Activated T-helper 1 cell treated with anti-CD3 and anti-CD28 coated beads, Interleukin-12 subunit alpha, Interleukin-12 subunit beta, Interleukin-2, Interleukin-4 antibody, amounts not matched to agents 30 ng/mL and 10 ng/mL and 1 ng/mL, durations not matched to agents 14 hours and 24 hours and 36 hours (primary cell): ENCODE measurements around the gene TRAF1. TPM values are rescaled to one million over a fixed set of nuclear protein-coding genes. Genes with fewer than 3 reads are reported as not detected.

Experiments
- DNase-seq: peaks from one replicate; pipeline ENCODE4 v3.0.0; 2021; ENCODE audit warnings: low spot score
- H3K27ac Mint-ChIP-seq: one replicate; pipeline ENCODE4 v1.8.0; 2021; ENCODE audit warnings: mild to moderate bottlenecking, mixed read lengths
- H3K27me3 Mint-ChIP-seq: one replicate; pipeline ENCODE4 v1.8.0; 2022; ENCODE audit warnings: mild to moderate bottlenecking, moderate library complexity, mixed read lengths; ENCODE audit not compliant: insufficient read depth
- H3K36me3 Mint-ChIP-seq: one replicate; pipeline ENCODE4 v1.8.0; 2021; ENCODE audit warnings: low read depth, mixed read lengths
- H3K4me1 Mint-ChIP-seq: one replicate; pipeline ENCODE4 v1.8.0; 2021; ENCODE audit warnings: low read depth, mixed read lengths
- H3K4me3 Mint-ChIP-seq: one replicate; pipeline ENCODE4 v1.8.0; 2021; ENCODE audit warnings: mild to moderate bottlenecking, moderate library complexity, mixed read lengths
- H3K9me3 Mint-ChIP-seq: one replicate; pipeline ENCODE4 v1.8.0; 2021; ENCODE audit warnings: mixed read lengths
- intact Hi-C: fragments of 100-400 bp; cut with micrococcal nuclease; formaldehyde crosslinking; loops from one replicate; pipeline ENCODE4 v1.15.1; 2024
- total RNA-seq: library from RNA; stranded (reverse); gene quantifications from 2 replicates; pipeline ENCODE4 v1.2.3, GENCODE V29; 2022

TRAF1 gene
- total RNA-seq, 1 donor from 2014 or later: 136 TPM

DNA sequence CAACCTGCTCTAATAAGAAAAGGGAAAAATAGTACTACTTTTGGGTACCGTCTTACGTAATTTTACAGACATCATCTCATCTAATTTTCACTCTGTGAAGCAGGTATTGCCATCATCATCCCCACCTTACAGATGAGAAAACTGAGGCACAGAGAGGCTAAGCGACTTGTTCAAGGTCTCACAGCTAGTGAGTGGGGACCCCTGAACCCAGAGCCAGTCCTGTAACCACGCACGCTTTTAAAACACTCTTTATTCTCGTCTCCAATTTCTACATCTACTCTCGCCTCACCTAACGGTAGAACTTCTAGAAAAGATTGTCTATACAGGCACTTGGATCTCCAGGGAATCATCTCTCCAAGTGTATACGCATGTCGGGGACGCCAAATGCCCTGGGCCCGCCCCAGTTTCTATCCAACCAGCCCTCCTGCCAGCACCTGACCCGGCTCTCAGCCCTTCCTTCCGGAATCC lies 1.5 kb upstream of the TRAF1 start:
- DNase-seq: no peak
- Mint-ChIP-seq H3K27me3 (no peaks in the 10 kb centered on the region), H3K4me3 (peak overlapping the region; percentile 89), H3K27ac (peak overlapping the region; percentile 96), H3K9me3 (peaks cover 3% of the 10 kb centered on the region), H3K4me1 (peaks cover 87% of the 10 kb centered on the region), H3K36me3 (peaks cover 35% of the 10 kb centered on the region)
- intact Hi-C loops: loop anchor here (10.0 kb wide), 1 partner anchor 427 kb away; no protein-coding TSS in a partner anchor

DNA sequence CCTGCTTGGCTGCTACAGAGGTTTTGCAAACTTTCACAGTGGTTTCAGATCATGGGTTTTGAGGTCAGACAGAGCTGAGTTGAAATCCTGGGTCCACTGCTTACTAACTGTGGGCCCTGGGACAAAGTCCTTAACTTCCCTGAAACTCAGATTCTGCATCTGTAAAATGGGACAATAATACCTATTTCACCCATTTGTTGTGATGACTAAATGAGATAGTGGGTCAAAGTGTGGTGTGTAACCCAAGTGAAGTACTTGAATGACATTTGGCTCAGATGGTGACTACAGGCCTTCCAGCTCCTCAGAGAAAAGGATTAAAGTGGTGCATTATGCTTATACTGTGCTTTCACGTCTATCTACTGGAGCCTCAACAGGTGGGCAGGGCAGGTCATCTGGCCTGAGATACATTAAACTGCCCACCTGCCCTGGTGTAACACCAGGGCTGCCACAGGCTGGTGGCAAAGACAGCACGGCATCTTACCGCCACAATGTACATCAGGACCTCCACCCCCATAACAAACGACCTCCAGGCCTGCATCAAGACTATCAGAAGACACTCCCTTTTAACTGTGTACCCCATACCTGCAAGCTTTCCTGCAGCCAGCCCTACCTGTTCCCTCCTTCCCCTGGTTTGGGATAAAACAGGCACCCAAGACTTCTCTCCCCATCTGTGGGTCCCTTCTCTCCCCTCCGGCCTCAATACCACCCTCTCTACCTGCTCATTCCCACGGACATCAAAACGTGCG lies 846 bp upstream of the TRAF1 start:
- H3K4me1 Mint-ChIP-seq: peaks cover 87% of the 10 kb centered on the region
- H3K4me3 Mint-ChIP-seq: peak overlapping the region; percentile 89
- peaks cover 41% of the 10 kb centered on the region for H3K36me3 Mint-ChIP-seq
- peak overlapping the region; percentile 96 for H3K27ac Mint-ChIP-seq
- no peak for DNase-seq
- H3K9me3 Mint-ChIP-seq: peaks cover 3% of the 10 kb centered on the region
- H3K27me3 Mint-ChIP-seq: no peaks in the 10 kb centered on the region
- intact Hi-C loops: loop anchor here (1.0 to 10.0 kb wide), 4 partner anchors 9 to 427 kb away; partner anchors contain the start of gene CNTRL

DNA sequence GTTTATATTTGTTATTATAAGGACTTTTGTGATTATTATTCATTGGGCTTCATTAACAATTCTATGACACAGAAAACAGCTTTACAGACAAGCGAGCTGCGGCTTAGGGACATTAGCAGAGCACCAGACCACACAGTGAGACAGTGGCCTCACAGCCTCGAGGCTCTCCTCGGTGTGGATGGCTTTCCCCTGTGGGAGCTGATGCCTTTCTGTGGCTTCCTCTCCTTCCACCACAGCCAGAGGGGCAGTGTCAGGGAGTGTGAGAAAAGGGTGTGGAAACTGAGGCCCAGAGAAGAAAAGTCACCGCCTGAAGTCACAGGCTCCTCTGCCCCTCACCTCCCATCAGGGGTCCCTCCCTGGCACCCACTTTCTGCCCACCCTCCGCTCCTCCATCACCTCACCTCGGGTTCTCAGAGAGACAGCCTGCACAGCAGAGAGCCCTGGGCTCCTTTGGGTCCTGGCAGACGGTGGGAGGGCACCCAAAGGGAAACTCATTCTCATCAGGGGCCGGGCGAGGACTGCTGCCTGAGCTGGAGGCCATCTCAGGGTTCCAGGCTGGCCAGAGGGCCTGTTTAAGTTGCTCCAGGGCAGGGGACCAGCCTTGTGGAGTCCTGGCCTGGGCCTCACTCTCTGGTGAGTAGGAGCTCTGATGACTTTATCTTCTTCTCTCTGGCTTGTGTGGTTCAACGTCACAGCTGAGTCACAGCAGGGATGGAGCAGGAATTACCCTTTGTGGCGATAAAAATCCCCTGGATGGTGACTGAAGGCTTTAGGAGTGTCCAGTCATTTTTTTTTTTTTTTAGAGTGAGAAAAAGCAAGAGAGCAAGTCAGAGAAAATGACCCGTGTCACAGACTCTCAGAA lies 830 bp downstream of the TRAF1 start:
- peak overlapping the region; percentile 96 for H3K27ac Mint-ChIP-seq
- H3K36me3 Mint-ChIP-seq: peaks cover 54% of the 10 kb centered on the region
- no peaks in the 10 kb centered on the region for H3K27me3 Mint-ChIP-seq
- DNase-seq: peak; percentile 77
- intact Hi-C loops: loop anchor here (1.0 to 10.0 kb wide), 6 partner anchors 9 to 429 kb away; no protein-coding TSS in a partner anchor
- peak overlapping the region; percentile 89 for H3K4me3 Mint-ChIP-seq
- H3K4me1 Mint-ChIP-seq: peaks cover 87% of the 10 kb centered on the region
- no peaks in the 10 kb centered on the region for H3K9me3 Mint-ChIP-seq

DNA sequence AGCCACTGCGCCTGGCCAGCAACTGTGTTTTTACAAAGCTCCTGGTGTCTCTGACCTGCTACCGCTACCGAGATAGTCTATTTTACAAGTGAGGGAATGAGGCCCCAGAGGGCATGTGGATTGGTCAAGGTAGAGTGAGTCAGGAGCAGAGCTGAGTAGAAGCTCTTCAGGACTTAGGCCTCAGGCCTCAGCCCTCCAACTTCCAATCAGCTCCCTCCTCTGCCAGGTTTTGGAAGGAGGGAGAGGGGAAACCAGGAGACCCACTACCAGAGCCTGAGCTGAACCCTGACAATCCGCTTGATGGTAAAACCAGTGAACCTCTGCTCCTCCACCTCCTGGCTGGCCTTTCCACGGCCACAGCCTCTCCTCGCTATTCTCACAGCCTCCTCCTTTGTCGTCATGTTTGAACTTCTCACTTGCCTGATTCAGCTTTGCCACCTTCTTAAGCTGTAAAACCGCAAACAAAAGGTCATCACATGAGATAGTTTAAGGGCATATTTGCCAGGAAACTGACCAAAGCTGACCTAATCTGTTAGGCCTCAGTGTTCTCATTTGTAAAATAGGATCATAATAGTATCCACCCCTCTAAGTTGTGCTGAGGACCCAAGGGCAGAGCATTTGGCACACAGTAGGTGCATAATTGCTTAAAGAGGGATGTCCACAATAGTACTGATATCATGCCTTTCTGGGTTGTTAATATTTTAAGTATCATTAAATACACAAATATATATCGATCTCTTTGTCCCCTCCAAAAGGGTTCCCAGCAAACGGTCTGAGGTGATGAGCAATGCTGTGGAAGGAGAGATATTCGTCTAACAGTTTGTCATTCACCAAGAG lies 1.7 kb downstream of the TRAF1 start:
- H3K27ac Mint-ChIP-seq: peak overlapping the region; percentile 96
- peak overlapping the region; percentile 89 for H3K4me3 Mint-ChIP-seq
- H3K36me3 Mint-ChIP-seq: peaks cover 63% of the 10 kb centered on the region
- H3K4me1 Mint-ChIP-seq: peaks cover 89% of the 10 kb centered on the region
- DNase-seq: no peak
- intact Hi-C loops: loop anchor here (1.0 to 10.0 kb wide), 3 partner anchors 28 to 430 kb away; no protein-coding TSS in a partner anchor
- no peaks in the 10 kb centered on the region for H3K27me3 Mint-ChIP-seq
- H3K9me3 Mint-ChIP-seq: no peaks in the 10 kb centered on the region

DNA sequence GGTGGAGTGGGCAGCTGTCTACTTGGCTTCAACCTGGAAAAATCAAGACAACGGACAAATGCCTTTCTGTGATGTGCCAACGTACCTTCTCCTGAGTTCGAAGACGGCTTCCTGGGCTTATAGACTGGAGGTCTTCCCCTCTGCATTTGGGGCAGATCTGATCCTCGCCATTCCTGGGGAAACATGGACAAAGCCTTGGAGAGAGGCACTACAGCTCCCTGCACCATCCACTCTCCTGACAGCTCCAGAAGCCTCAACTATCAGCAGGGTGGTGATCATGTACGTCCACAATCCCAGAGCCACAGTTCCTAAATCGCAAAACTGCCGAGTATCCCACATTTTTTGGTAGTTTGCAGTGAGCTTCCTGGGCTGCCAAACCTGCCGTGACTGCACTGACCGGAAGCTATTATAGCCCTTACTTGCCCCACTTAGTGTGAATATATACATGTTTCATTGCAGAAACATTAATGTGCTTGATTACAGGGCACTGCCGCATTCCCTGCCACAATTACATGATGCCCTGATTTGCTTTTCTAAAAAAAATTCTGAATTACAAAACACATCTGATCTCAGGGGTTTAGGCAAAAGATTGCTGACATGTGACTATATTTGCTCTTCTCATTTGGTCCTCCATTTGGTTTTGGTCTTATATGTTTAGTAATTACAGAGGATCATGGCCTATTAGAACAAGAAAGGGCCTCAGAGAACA lies 2.8 kb downstream of the TRAF1 start:
- Mint-ChIP-seq H3K9me3 (no peaks in the 10 kb centered on the region), H3K27me3 (no peaks in the 10 kb centered on the region), H3K4me3 (peak overlapping the region; percentile 89), H3K36me3 (peaks cover 71% of the 10 kb centered on the region), H3K27ac (peak overlapping the region; percentile 96), H3K4me1 (peaks cover 91% of the 10 kb centered on the region)
- intact Hi-C loops: loop anchor here (10.0 kb wide), 1 partner anchor 431 kb away; no protein-coding TSS in a partner anchor
- DNase-seq: no peak

DNA sequence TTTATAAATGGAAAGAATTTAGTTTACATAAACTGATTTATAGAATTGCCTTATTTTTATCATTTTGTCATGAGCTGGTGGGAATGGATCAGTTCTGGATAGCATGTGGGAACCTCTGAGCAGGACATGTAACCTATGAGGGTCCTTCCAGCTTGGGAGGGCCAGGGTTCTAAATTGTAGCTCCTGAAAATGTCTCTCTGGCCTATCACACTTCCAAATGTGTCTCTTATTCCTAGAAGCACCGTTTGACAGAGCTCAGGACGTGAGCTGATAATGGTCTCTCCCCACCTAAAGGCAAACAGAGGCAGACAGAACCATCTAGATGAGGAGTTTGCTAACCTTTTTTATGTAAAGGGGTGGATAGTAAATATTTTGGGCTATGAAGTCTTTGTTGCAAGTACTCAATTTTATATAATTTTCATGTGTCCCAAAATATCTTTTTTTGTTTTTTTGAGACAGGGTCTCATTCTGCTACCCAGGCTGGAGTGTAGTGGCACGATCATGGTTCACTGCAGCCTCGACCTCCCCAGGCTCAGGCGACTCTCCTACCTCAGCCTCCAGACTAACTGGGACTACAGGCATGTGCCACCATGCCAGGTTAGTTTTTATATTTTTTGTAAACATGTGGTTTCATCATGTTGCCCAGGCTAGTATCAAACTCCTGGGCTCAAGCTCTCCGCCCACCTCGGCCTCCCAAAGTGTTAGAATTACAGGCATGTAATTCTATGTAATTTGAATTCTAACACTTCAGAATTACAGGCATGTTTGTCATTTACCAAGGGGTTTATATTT lies 4.0 kb downstream of the TRAF1 start:
- H3K36me3 Mint-ChIP-seq: peaks cover 80% of the 10 kb centered on the region
- peaks cover 3% of the 10 kb centered on the region for H3K9me3 Mint-ChIP-seq
- peaks cover 92% of the 10 kb centered on the region for H3K4me1 Mint-ChIP-seq
- H3K27me3 Mint-ChIP-seq: no peaks in the 10 kb centered on the region
- H3K27ac Mint-ChIP-seq: peak overlapping the region; percentile 96
- DNase-seq: no peak
- H3K4me3 Mint-ChIP-seq: peak overlapping the region; percentile 89
- intact Hi-C loops: loop anchor here (10.0 kb wide), 1 partner anchor 432 kb away; no protein-coding TSS in a partner anchor

DNA sequence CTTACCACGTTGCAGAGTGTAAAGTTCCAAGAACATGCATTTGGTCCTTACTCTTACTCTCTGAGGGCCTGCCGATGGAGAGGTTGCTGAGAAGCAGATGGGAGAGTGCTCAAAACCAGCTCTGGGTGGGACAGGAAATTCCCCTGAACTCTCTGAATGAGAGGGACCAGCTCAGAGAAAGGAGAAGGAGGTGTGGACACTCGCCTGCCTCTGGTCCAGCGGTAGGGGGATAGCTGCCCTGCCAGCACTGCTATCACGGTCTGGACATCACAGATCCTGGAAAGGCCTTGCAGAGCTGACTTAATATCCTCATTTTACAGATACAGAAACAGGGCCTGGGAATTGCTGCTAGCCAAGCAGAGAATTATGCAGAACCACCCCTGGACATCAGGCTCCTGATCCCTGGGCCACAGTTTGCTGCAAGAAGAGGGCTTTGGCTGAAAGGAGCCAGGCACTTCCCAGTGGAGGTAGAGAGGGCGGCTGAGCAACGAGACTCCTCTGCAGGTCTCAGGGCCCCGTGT lies 4.9 kb downstream of the TRAF1 start:
- Mint-ChIP-seq H3K27me3 (no peaks in the 10 kb centered on the region), H3K27ac (peak overlapping the region; percentile 92), H3K4me3 (peak overlapping the region; percentile 89), H3K9me3 (peaks cover 5% of the 10 kb centered on the region), H3K4me1 (peaks cover 92% of the 10 kb centered on the region), H3K36me3 (peaks cover 87% of the 10 kb centered on the region)
- intact Hi-C loops: loop anchor here (10.0 kb wide), 1 partner anchor 433 kb away; no protein-coding TSS in a partner anchor
- no peak for DNase-seq

DNA sequence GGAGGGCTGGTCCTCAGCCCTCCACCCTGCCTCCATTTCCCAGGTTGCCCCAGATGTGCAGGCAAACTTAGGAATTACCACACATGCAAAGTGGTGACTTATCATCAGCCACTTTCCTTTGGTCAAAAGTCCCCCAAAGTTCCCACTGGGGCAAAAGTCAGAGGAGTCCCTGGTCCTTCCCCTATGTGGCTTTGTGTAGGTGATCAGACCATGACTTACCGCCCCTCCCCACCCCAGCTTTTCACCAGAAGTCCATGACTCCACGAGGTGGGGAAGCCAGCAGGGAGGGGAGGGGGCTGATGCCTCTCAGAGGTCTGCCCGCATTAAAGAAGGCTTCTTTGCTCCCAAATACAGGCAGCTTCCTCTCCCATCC lies 5.8 kb downstream of the TRAF1 start:
- H3K27ac Mint-ChIP-seq: peak overlapping the region; percentile 92
- H3K9me3 Mint-ChIP-seq: peaks cover 5% of the 10 kb centered on the region
- peaks cover 91% of the 10 kb centered on the region for H3K36me3 Mint-ChIP-seq
- H3K4me1 Mint-ChIP-seq: peaks cover 96% of the 10 kb centered on the region
- intact Hi-C loops: loop anchor here (10.0 kb wide), 1 partner anchor 434 kb away; no protein-coding TSS in a partner anchor
- no peaks in the 10 kb centered on the region for H3K27me3 Mint-ChIP-seq
- DNase-seq: no peak
- peak overlapping the region; percentile 89 for H3K4me3 Mint-ChIP-seq

DNA sequence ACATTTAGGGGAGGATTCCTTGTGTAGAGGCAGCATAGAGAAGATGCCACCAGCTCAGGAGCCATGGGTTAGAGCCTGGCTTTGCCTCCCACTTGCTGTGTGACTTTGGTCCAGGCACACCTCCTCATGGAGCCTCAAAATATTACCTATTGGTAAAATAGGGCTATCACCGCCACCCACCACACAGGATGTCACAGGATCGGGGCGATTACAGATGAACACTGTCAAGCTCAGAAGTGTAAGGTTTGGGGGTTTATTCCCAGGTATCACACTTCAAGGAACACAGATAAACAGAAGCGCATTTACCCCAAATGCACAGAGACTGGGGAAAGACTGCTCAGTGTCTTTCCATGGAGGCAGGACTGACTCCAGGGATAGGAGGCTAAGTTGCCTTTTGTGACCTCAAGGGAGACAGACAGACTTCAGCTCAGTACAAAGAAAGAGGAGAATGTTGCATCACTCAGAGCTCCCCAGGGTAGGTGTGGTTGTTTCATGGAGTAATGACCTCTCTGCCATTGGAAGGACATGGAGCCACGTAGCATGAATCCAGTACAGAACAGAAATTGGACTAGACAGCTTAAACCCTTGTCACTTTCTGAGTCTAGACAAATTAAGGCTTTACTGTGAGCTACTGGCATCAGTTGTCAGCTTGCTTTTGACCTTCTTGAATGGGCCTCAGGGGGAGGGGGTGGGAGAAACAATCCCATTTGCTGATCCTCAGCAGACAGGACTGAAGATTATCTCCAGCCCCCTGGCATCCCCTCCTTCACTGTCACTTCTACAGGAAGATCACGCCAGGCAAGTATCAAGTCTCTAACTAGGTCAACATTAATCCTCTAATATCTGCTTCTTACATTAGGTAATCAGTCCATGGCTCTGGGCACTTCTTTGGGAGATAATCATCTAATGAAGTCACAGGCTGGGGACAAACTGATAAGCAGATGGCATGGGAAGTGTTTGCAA lies 6.5 kb downstream of the TRAF1 start:
- Mint-ChIP-seq H3K36me3 (peaks cover 85% of the 10 kb centered on the region), H3K27me3 (no peaks in the 10 kb centered on the region), H3K9me3 (peaks cover 5% of the 10 kb centered on the region), H3K4me3 (peak overlapping the region; percentile 89), H3K27ac (peak overlapping the region; percentile 92), H3K4me1 (peaks cover 95% of the 10 kb centered on the region)
- DNase-seq: no peak
- intact Hi-C loops: loop anchor here (10.0 kb wide), 1 partner anchor 435 kb away; no protein-coding TSS in a partner anchor
